ENCODE measurements around the gene TAS2R9.

Gene TAS2R9

DNA sequence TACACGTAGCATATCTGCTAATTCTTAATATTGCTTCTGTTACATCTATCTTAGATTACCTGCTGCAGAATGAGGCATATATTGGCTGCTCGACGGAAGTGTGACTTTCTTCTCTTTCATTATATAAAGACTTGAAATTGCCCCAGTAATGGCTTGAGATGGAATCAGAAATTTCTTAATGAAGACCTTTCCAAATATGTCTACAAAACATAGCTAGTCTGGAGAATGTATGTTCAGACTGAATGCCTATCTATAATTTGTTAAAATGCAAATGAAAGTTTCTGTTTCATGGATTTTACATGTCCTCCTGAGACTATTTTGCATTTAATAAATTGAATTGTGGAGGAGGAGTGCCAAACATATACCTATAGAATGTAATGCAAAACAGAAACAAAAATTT lies 16.3 kb upstream of the TAS2R9 start, which contains the start of gene TAS2R10:
TAS2R10 (minus strand) TSS at position 101 of the 400 bp plus-strand sequence; CDS start at position 12, 89 bp downstream.
- H3K4me3 ChIP-seq (ENCODE audit: low read length), result no peak within 1 kb of the TSS
- H3K79me2 ChIP-seq (ENCODE audit: low read length), result no peaks in the 10 kb centered on the region
- H3K9me2 ChIP-seq (replicated peaks; ENCODE audit: insufficient read depth, low read length), result no peaks in the 10 kb centered on the region
- no peaks in the 10 kb centered on the region for H3F3A ChIP-seq (ENCODE audit: insufficient read depth, low read length)
- no peaks in the 10 kb centered on the region for H3K36me3 ChIP-seq (replicated peaks; ENCODE audit: insufficient read depth, low read length)
- no peak within 1 kb of the TSS for H3K4me2 ChIP-seq (ENCODE audit: low read depth, low read length)
- DNase-seq, result no peak
- H4K20me1 ChIP-seq (ENCODE audit: insufficient read depth, low read length), result no peaks in the 10 kb centered on the region
- H3K27ac ChIP-seq (ENCODE audit: low read length), result no peak within 1 kb of the TSS
- H3K27me3 ChIP-seq (replicated peaks; ENCODE audit: insufficient read depth, low read length), result no peaks in the 10 kb centered on the region
- TF ChIP-seq EZH2phosphoT487 (IDR thresholded peaks at IDR 0.05; ENCODE audit: low read length), result no peak
- no peak for TF ChIP-seq EZH2 (optimal IDR thresholded peaks at IDR 0.05; ENCODE audit: low read depth, low read length)
- TF ChIP-seq, protein P1, sequence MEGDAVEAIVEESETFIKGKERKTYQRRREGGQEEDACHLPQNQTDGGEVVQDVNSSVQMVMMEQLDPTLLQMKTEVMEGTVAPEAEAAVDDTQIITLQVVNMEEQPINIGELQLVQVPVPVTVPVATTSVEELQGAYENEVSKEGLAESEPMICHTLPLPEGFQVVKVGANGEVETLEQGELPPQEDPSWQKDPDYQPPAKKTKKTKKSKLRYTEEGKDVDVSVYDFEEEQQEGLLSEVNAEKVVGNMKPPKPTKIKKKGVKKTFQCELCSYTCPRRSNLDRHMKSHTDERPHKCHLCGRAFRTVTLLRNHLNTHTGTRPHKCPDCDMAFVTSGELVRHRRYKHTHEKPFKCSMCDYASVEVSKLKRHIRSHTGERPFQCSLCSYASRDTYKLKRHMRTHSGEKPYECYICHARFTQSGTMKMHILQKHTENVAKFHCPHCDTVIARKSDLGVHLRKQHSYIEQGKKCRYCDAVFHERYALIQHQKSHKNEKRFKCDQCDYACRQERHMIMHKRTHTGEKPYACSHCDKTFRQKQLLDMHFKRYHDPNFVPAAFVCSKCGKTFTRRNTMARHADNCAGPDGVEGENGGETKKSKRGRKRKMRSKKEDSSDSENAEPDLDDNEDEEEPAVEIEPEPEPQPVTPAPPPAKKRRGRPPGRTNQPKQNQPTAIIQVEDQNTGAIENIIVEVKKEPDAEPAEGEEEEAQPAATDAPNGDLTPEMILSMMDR (IDR thresholded peaks at IDR 0.05; ENCODE audit: low read length), result no peak
- H3K9ac ChIP-seq (ENCODE audit: low read length), result no peak within 1 kb of the TSS
- no peaks in the 10 kb centered on the region for H3K9me3 ChIP-seq (replicated peaks; ENCODE audit: insufficient read depth, low read length)
- no peaks in the 10 kb centered on the region for H3K4me1 ChIP-seq (ENCODE audit: low read length)
- no peak within 1 kb of the TSS for H2AFZ ChIP-seq (ENCODE audit: low read length)

DNA sequence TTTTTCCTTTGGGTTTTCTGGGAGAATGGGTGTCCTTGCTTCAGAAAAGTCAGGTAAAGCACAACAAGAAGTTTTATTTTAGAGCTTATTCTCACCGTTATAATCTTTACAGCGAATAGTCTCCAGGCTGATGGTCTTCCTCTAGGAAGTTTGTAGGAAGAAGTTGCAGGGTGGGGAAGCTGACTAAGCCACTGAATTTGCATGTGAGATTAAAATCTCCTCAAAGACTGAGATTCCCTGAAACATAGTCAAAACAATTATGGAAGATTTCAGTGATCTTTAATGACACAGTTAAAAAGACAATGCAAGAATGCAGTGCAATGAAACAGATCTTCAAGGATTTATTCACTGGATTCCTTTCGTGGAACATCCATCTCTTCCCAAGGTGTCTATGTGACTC lies 15.0 kb upstream of the TAS2R9 start:
- Histone ChIP-seq H3K27ac (ENCODE audit: low read length) (no peak overlapping the region), H3K9me2 (replicated peaks; ENCODE audit: insufficient read depth, low read length) (no peaks in the 10 kb centered on the region), H3K4me3 (ENCODE audit: low read length) (no peak overlapping the region), H3K36me3 (replicated peaks; ENCODE audit: insufficient read depth, low read length) (no peaks in the 10 kb centered on the region), H3K9ac (ENCODE audit: low read length) (no peak overlapping the region), H4K20me1 (ENCODE audit: insufficient read depth, low read length) (no peaks in the 10 kb centered on the region), H3F3A (ENCODE audit: insufficient read depth, low read length) (no peaks in the 10 kb centered on the region), H3K4me2 (ENCODE audit: low read depth, low read length) (no peak overlapping the region), H3K79me2 (ENCODE audit: low read length) (no peaks in the 10 kb centered on the region), H3K4me1 (ENCODE audit: low read length) (no peaks in the 10 kb centered on the region), H2AFZ (ENCODE audit: low read length) (no peak overlapping the region), H3K9me3 (replicated peaks; ENCODE audit: insufficient read depth, low read length) (no peaks in the 10 kb centered on the region), H3K27me3 (replicated peaks; ENCODE audit: insufficient read depth, low read length) (no peaks in the 10 kb centered on the region)
- DNase-seq, result no peak
- TF ChIP-seq EZH2 (optimal IDR thresholded peaks at IDR 0.05; ENCODE audit: low read depth, low read length) (no peak), EZH2phosphoT487 (IDR thresholded peaks at IDR 0.05; ENCODE audit: low read length) (no peak)
- TF ChIP-seq, protein P1 (IDR thresholded peaks at IDR 0.05; ENCODE audit: low read length), result no peak

DNA sequence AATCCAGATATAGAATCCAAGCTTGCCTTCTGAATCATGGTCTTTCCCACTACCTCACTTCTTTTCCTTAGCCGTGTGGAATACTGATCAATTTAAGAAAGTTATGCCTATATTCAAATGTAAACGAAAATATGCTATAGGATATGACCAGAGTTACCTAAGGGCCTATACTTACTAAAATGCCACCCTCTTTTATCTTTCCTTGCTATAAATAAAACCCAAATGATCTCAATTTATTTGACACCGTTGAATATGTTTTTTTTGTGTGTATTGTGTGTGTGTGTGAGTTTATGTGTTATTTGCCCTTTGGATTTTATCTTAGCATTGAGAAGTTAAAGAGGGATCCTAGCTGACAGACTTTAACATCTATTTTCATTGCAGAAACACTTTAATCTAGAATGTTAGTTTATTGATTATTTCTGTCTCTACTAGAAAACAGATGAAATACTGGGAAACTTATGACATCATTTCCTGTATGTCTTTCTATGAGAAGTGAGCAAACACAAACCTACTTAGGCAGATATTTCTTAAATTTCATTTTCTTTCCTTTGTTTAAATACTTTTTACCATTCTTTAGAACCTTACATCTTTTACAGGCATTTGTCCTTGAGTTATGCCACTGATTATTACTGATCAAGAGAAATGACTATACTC lies 2.0 kb upstream of the TAS2R9 start:
- Histone ChIP-seq H4K20me1 (ENCODE audit: insufficient read depth, low read length) (no peaks in the 10 kb centered on the region), H3K79me2 (ENCODE audit: low read length) (no peaks in the 10 kb centered on the region), H3K9ac (ENCODE audit: low read length) (no peak overlapping the region), H3K9me2 (replicated peaks; ENCODE audit: insufficient read depth, low read length) (no peaks in the 10 kb centered on the region), H2AFZ (ENCODE audit: low read length) (no peak overlapping the region), H3K4me3 (ENCODE audit: low read length) (no peak overlapping the region), H3K9me3 (replicated peaks; ENCODE audit: insufficient read depth, low read length) (no peaks in the 10 kb centered on the region), H3K27me3 (replicated peaks; ENCODE audit: insufficient read depth, low read length) (no peaks in the 10 kb centered on the region), H3K36me3 (replicated peaks; ENCODE audit: insufficient read depth, low read length) (no peaks in the 10 kb centered on the region), H3K4me2 (ENCODE audit: low read depth, low read length) (no peak overlapping the region), H3K4me1 (ENCODE audit: low read length) (no peaks in the 10 kb centered on the region), H3F3A (ENCODE audit: insufficient read depth, low read length) (no peaks in the 10 kb centered on the region), H3K27ac (ENCODE audit: low read length) (no peak overlapping the region)
- DNase-seq, result no peak
- TF ChIP-seq EZH2 (optimal IDR thresholded peaks at IDR 0.05; ENCODE audit: low read depth, low read length) (no peak), EZH2phosphoT487 (IDR thresholded peaks at IDR 0.05; ENCODE audit: low read length) (no peak)
- TF ChIP-seq, protein P1 (IDR thresholded peaks at IDR 0.05; ENCODE audit: low read length), result no peak

Data from MM.1S (cell line).